HCT116 (cell line): Measurements from ENCODE around the gene RAET1G.

Experiments
- CTCF ChIP-seq, 3 experiments: fragments of 200-600 bp in 1 of 3; sonication (generic) in 1 of 3; IDR thresholded peaks in 2 of 3; conservative IDR thresholded peaks in 1 of 3; 2 replicates each; pipeline ENCODE4 v1.5.1; 2012 to 2017; ENCODE audit warnings: low read depth in 2 of 3, low read length in 2 of 3, antibody characterized with exemption in 1 of 3, borderline replicate concordance in 1 of 3, control low read depth in 1 of 3, mild to moderate bottlenecking in 1 of 3, mixed read lengths in 1 of 3, mixed run types in 1 of 3, moderate library complexity in 1 of 3; ENCODE audit not compliant: insufficient read depth in 1 of 3
- EZH2 ChIP-seq: fragments of 200-600 bp; sonication (generic); IDR thresholded peaks from 2 replicates; pipeline ENCODE4 v1.6.1; 2017; ENCODE audit warnings: antibody characterized with exemption, mixed run types
- EZH2phosphoT487 ChIP-seq: fragments of 200-600 bp; IDR thresholded peaks from 2 replicates; pipeline ENCODE4 v1.6.1; 2018; ENCODE audit warnings: antibody characterized with exemption, borderline replicate concordance
- POLR2A ChIP-seq: IDR thresholded peaks from 2 replicates; pipeline ENCODE4 v1.7.0; 2011; ENCODE audit warnings: borderline replicate concordance; ENCODE audit not compliant: insufficient read depth, insufficient read length; ENCODE audit errors: extremely low read depth
- SRF ChIP-seq: IDR thresholded peaks from 2 replicates; pipeline ENCODE4 v1.6.1; 2012; ENCODE audit warnings: low read depth

DNA sequence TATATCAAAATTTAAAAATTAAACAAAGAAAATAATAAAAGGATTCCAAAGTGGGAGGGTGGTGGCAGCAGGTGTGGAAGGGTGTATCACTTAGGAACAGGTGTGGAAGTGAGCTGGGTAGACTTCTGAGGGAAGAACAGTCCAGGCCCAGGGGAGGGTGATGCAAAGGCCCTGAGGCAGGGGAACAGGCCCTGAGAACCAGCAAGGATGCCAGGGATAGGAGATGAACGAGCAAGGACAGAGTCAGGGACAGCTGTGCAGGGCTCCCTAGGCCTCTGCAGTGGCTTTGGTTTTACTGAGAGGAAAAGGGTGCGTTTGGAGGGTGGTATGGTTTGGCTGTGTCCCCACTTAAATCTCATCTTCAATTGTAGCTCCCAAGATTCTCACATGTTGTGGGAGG, 15.6 kb downstream of the RAET1G start:
- TF ChIP-seq SRF (no peak), POLR2A (no peak), CTCF (IDR thresholded peaks at IDR 0.05 in 2 of 3, conservative IDR thresholded peaks at IDR 0.05 in 1 of 3; ENCODE audit: borderline replicate concordance in 1 of 3, insufficient read depth in 1 of 3, low read depth in 2 of 3, low read length in 2 of 3) (no peak), EZH2 (no peak), EZH2phosphoT487 (no peak)
